ENCODE measurements around the gene ABCA4. TPM values are rescaled to one million over a fixed set of nuclear protein-coding genes. Genes with fewer than 3 reads are reported as not detected.
A peak's percentile ranks its signal among the peaks of the same experiment; 100 is the strongest.
"Not testable (repeated sequence)": the region's sequence is repeated elsewhere in the genome, so short reads cannot be mapped to it uniquely, and the experiment has no call there.

Gene ABCA4
- total RNA-seq, 1 experiment from 2014 or later, result not detected

GRCh38 chr1:93960641-93961147, 160.3 kb downstream of the ABCA4 start:
- Histone ChIP-seq H3K4me1 (ENCODE audit: low read length) (no peaks in the 10 kb centered on the region), H3K4me2 (ENCODE audit: low read depth, low read length, poor library complexity, severe bottlenecking) (no peak overlapping the region), H2AFZ (ENCODE audit: low read length) (no peak overlapping the region), H3K27me3 (ENCODE audit: low read length) (no peaks in the 10 kb centered on the region), H3K27ac (ENCODE audit: low read length) (no peak overlapping the region), H3K36me3 (ENCODE audit: insufficient read depth, low read length) (no peaks in the 10 kb centered on the region), H4K20me1 (ENCODE audit: insufficient read depth, low read depth, low read length) (no peaks in the 10 kb centered on the region), H3K9ac (ENCODE audit: low read length) (no peak overlapping the region), H3K9me3 (ENCODE audit: low read length) (peaks cover 12% of the 10 kb centered on the region), H3K4me3 (ENCODE audit: low read length) (no peak overlapping the region), H3K9me2 (replicated peaks; ENCODE audit: insufficient read depth, low read length) (no peaks in the 10 kb centered on the region), H3K79me2 (ENCODE audit: low read length) (no peaks in the 10 kb centered on the region)
- no peak for DNase-seq

GRCh38 chr1:93959413-93959812, 161.5 kb downstream of the ABCA4 start:
- Histone ChIP-seq H4K20me1 (ENCODE audit: insufficient read depth, low read depth, low read length) (no peaks in the 10 kb centered on the region), H2AFZ (ENCODE audit: low read length) (no peak overlapping the region), H3K4me1 (ENCODE audit: low read length) (no peaks in the 10 kb centered on the region), H3K9me3 (ENCODE audit: low read length) (peaks cover 17% of the 10 kb centered on the region), H3K79me2 (ENCODE audit: low read length) (no peaks in the 10 kb centered on the region), H3K36me3 (ENCODE audit: insufficient read depth, low read length) (no peaks in the 10 kb centered on the region), H3K4me2 (ENCODE audit: low read depth, low read length, poor library complexity, severe bottlenecking) (no peak overlapping the region), H3K27me3 (ENCODE audit: low read length) (no peaks in the 10 kb centered on the region), H3K9me2 (replicated peaks; ENCODE audit: insufficient read depth, low read length) (no peaks in the 10 kb centered on the region), H3K9ac (ENCODE audit: low read length) (no peak overlapping the region), H3K27ac (ENCODE audit: low read length) (no peak overlapping the region), H3K4me3 (ENCODE audit: low read length) (no peak overlapping the region)
- DNase-seq, result no peak

- Histone ChIP-seq H3K4me3 (ENCODE audit: low read length) (no peak overlapping the region), H3K9me3 (ENCODE audit: low read length) (peaks cover 17% of the 10 kb centered on the region), H3K27me3 (ENCODE audit: low read length) (no peaks in the 10 kb centered on the region), H3K9me2 (replicated peaks; ENCODE audit: insufficient read depth, low read length) (no peaks in the 10 kb centered on the region), H2AFZ (ENCODE audit: low read length) (no peak overlapping the region), H3K4me1 (ENCODE audit: low read length) (no peaks in the 10 kb centered on the region), H3K79me2 (ENCODE audit: low read length) (no peaks in the 10 kb centered on the region), H4K20me1 (ENCODE audit: insufficient read depth, low read depth, low read length) (no peaks in the 10 kb centered on the region), H3K9ac (ENCODE audit: low read length) (no peak overlapping the region), H3K27ac (ENCODE audit: low read length) (no peak overlapping the region), H3K4me2 (ENCODE audit: low read depth, low read length, poor library complexity, severe bottlenecking) (no peak overlapping the region), H3K36me3 (ENCODE audit: insufficient read depth, low read length) (no peaks in the 10 kb centered on the region)
- DNase-seq, result no peak
Observed at GRCh38 chr1:93958726-93959100, 162.2 kb downstream of the ABCA4 start.

- Histone ChIP-seq H3K4me2 (ENCODE audit: low read depth, low read length, poor library complexity, severe bottlenecking) (no peak overlapping the region), H3K27ac (ENCODE audit: low read length) (no peak overlapping the region), H3K36me3 (ENCODE audit: insufficient read depth, low read length) (no peaks in the 10 kb centered on the region), H3K79me2 (ENCODE audit: low read length) (no peaks in the 10 kb centered on the region), H3K9me3 (ENCODE audit: low read length) (peaks cover 17% of the 10 kb centered on the region), H4K20me1 (ENCODE audit: insufficient read depth, low read depth, low read length) (no peaks in the 10 kb centered on the region), H3K27me3 (ENCODE audit: low read length) (no peaks in the 10 kb centered on the region), H2AFZ (ENCODE audit: low read length) (no peak overlapping the region), H3K9me2 (replicated peaks; ENCODE audit: insufficient read depth, low read length) (no peaks in the 10 kb centered on the region), H3K4me1 (ENCODE audit: low read length) (no peaks in the 10 kb centered on the region), H3K4me3 (ENCODE audit: low read length) (no peak overlapping the region), H3K9ac (ENCODE audit: low read length) (no peak overlapping the region)
- no peak for DNase-seq
Observed at GRCh38 chr1:93958032-93958725, 162.8 kb downstream of the ABCA4 start.

GRCh38 chr1:93955765-93956164, 165.2 kb downstream of the ABCA4 start:
- H3K36me3 ChIP-seq (ENCODE audit: insufficient read depth, low read length), result no peaks in the 10 kb centered on the region
- no peaks in the 10 kb centered on the region for H3K4me1 ChIP-seq (ENCODE audit: low read length)
- H3K9ac ChIP-seq (ENCODE audit: low read length), result no peak overlapping the region
- no peaks in the 10 kb centered on the region for H3K27me3 ChIP-seq (ENCODE audit: low read length)
- H3K4me3 ChIP-seq (ENCODE audit: low read length), result no peak overlapping the region
- H4K20me1 ChIP-seq (ENCODE audit: insufficient read depth, low read depth, low read length), result no peaks in the 10 kb centered on the region
- H3K9me2 ChIP-seq (replicated peaks; ENCODE audit: insufficient read depth, low read length), result no peaks in the 10 kb centered on the region
- DNase-seq, result peak; percentile 46
- H3K27ac ChIP-seq (ENCODE audit: low read length), result no peak overlapping the region
- no peak overlapping the region for H3K4me2 ChIP-seq (ENCODE audit: low read depth, low read length, poor library complexity, severe bottlenecking)
- no peak overlapping the region for H2AFZ ChIP-seq (ENCODE audit: low read length)
- H3K79me2 ChIP-seq (ENCODE audit: low read length), result no peaks in the 10 kb centered on the region
- peaks cover 17% of the 10 kb centered on the region for H3K9me3 ChIP-seq (ENCODE audit: low read length)

- not testable (repeated sequence) for DNase-seq; H3K4me1 ChIP-seq (ENCODE audit: low read length); H3K27ac ChIP-seq (ENCODE audit: low read length); H3K9me3 ChIP-seq (ENCODE audit: low read length); H3K4me3 ChIP-seq (ENCODE audit: low read length); H3K4me2 ChIP-seq (ENCODE audit: low read depth, low read length, poor library complexity, severe bottlenecking); H3K36me3 ChIP-seq (ENCODE audit: insufficient read depth, low read length); H4K20me1 ChIP-seq (ENCODE audit: insufficient read depth, low read depth, low read length); H3K9ac ChIP-seq (ENCODE audit: low read length); H3K9me2 ChIP-seq (replicated peaks; ENCODE audit: insufficient read depth, low read length); H3K27me3 ChIP-seq (ENCODE audit: low read length); H3K79me2 ChIP-seq (ENCODE audit: low read length); H2AFZ ChIP-seq (ENCODE audit: low read length)
Observed at GRCh38 chr1:93947002-93947686, 173.8 kb downstream of the ABCA4 start.

Other genes with a start within 250 kb of the ABCA4 start
- gene DNTTIP2, start 241.9 kb downstream of the ABCA4 start, total RNA-seq (2014; rRNA removed; shearing (Covaris generic); ENCODE audit: low replicate concordance), result 25.8 and 61.9 TPM in 2 replicates
- gene GCLM, start 211.7 kb downstream of the ABCA4 start, total RNA-seq (2014; rRNA removed; shearing (Covaris generic); ENCODE audit: low replicate concordance), result 8.2 and 11.5 TPM in 2 replicates
- gene ARHGAP29, start 116.4 kb upstream of the ABCA4 start, total RNA-seq (2014; rRNA removed; shearing (Covaris generic); ENCODE audit: low replicate concordance), result 0.04 and 0.48 TPM in 2 replicates

Data from Karpas-422 (cell line).